LNCaP clone FGC (cell line): Measurements from ENCODE around the gene NPFFR1.
"Not testable (repeated sequence)": the region's sequence is repeated elsewhere in the genome, so short reads cannot be mapped to it uniquely, and the experiment has no call there.

ENCODE experiments used
- DNase-seq: peaks from one replicate; pipeline ENCODE4 v3.0.0-alpha.2; 2011; ENCODE audit warnings: low read depth
- H3K4me3 ChIP-seq: 2 replicates; pipeline ENCODE4 v1.5.1; 2011; ENCODE audit warnings: mild to moderate bottlenecking, low read depth, low read length, control low read depth
- TF ChIP-seq, protein P1 (sequence below): IDR thresholded peaks from 2 replicates; pipeline ENCODE4 v1.5.1; 2012; ENCODE audit warnings: mild to moderate bottlenecking; ENCODE audit not compliant: control insufficient read depth, insufficient read depth; ENCODE audit errors: extremely low read depth

The NPFFR1 gene

DNA sequence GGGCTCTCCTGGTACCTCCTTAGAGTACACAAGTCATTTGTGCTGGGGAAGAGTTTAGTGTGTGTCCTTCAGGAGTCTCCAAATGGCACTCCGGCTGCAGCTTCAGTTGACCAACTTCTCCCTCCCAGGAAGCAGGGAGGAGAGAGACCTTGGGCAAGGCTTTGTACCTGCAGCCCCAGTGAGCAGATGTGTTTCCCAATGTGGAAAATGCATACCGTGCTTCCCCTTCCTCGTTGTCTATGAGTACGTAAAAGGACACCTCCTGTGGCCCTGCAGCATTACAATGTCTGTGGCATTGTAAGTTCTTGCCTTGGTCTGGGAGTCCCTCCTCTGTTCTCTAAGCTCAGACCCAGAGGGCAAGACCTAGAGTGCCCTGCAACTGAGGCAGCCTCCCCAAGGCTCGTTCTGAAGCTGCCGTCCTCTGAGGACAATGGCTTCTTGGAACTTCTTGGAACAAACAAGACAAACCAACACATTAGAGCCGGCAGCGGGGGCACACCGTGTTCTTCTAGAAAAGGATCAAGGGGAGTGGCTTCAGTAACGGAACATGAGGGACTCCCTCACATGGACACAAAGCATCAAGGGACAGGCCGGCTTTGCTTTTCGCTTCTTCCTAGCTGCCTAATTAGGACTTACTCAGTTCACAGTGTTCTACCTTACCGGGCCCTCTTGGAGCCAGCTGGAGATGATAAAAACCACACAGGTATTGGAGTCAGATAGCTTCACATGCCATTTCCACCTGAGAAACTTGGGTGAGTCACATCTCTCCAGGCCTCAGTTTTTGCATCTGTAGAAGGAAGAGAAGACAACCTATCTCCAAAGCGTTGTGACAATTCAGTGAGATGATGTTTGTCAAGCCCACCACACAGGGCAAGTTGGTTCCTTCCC is 29.7 kb downstream of the NPFFR1 start:
- no peak overlapping the region for H3K4me3 ChIP-seq
- TF ChIP-seq, protein P1, sequence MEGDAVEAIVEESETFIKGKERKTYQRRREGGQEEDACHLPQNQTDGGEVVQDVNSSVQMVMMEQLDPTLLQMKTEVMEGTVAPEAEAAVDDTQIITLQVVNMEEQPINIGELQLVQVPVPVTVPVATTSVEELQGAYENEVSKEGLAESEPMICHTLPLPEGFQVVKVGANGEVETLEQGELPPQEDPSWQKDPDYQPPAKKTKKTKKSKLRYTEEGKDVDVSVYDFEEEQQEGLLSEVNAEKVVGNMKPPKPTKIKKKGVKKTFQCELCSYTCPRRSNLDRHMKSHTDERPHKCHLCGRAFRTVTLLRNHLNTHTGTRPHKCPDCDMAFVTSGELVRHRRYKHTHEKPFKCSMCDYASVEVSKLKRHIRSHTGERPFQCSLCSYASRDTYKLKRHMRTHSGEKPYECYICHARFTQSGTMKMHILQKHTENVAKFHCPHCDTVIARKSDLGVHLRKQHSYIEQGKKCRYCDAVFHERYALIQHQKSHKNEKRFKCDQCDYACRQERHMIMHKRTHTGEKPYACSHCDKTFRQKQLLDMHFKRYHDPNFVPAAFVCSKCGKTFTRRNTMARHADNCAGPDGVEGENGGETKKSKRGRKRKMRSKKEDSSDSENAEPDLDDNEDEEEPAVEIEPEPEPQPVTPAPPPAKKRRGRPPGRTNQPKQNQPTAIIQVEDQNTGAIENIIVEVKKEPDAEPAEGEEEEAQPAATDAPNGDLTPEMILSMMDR: no peak
- no peak for DNase-seq

DNA sequence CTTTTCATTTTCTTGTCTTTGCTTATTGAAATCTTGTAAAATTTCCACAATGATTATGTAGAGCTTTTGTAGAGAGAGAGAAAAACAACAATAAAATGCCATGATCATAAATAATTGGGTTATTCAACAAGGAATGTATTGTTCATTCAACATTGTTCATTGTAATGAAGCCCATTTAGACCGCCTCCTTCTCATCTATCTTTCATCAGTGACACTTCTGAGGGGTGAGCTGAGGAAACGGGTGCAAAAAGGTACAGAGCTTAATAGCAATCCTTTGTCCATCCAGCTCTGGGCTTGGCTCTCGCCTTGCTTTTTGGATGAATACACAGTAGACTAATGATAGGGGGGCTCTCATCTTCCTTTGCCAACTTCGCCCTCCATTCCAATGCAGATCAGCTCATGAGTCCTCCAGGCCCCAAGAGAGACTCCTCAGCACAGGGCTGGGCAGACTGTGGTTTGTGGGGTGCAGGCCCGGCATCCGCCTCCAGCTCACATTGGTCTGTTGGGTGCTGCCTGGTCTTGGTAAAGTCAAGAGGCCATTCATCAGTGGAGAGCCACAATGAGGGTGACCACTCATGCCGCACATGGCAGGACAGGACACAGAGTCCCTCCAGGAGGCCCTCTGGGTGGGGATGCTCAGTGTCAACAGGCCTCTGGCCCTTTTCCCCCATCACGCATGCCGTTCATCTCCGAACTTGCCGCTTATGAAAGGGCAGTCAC is 32.7 kb downstream of the NPFFR1 start:
- DNase-seq: no peak
- TF ChIP-seq, protein P1: no peak
- no peak overlapping the region for H3K4me3 ChIP-seq

DNA sequence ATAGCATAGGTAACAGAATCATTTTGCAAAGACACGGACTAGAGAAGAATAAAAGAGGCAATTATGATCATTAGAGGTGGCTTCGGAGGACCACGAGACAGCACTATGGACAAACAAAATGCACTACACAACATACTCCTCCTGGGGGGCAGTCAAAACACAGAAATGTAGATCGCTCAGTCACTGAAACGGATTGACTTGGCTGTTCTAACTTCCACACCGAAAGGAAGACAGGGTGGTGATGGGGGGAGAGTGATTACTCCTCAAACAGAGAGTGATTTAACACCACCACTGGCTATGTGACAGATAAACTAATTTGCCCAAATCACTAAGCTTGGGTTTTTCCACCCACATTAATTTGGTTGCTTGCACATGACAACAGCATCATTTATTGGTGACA is 36.4 kb downstream of the NPFFR1 start:
- DNase-seq: no peak
- H3K4me3 ChIP-seq: no peak overlapping the region
- TF ChIP-seq, protein P1: no peak

DNA sequence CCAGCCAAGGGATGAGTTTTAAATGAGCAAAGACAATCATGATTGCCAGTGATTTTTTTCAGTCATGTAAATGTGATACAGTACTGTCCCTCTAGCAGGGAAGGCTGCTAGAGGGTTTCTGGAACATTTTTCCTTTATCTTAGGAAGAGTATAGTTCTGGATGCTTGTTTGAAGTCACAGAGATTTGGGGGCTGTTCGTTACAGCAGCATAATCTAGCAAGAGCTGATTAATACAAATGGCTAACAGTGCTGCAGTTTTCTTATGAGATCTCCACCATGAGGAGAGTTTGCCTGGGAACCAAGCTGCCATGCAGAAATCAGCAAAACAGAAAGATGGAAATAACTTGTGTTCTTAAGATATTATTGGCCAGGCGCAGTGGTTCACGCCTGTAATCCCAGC is 42.7 kb downstream of the NPFFR1 start:
- no peak for DNase-seq
- H3K4me3 ChIP-seq: no peak overlapping the region
- TF ChIP-seq, protein P1: no peak

DNA sequence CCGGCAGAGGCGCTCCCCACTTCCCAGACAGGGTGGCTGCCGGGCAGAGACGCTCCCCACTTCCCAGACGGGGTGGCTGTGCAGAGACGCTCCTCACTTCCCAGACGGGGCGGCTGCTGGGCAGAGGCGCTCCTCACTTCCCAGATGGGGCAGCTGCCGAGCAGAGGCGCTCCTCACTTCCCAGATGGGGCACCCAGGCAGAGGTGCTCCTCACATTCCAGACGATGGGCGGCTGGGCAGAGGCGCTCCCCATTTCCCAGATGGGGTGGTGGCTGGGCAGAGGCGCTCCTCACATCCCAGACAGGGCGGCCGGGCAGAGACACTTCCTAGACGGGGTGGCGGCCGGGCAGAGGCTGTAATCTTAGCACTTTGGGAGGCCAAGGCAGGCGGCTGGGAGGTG is 43.8 kb downstream of the NPFFR1 start:
- DNase-seq: not testable (repeated sequence)

DNA sequence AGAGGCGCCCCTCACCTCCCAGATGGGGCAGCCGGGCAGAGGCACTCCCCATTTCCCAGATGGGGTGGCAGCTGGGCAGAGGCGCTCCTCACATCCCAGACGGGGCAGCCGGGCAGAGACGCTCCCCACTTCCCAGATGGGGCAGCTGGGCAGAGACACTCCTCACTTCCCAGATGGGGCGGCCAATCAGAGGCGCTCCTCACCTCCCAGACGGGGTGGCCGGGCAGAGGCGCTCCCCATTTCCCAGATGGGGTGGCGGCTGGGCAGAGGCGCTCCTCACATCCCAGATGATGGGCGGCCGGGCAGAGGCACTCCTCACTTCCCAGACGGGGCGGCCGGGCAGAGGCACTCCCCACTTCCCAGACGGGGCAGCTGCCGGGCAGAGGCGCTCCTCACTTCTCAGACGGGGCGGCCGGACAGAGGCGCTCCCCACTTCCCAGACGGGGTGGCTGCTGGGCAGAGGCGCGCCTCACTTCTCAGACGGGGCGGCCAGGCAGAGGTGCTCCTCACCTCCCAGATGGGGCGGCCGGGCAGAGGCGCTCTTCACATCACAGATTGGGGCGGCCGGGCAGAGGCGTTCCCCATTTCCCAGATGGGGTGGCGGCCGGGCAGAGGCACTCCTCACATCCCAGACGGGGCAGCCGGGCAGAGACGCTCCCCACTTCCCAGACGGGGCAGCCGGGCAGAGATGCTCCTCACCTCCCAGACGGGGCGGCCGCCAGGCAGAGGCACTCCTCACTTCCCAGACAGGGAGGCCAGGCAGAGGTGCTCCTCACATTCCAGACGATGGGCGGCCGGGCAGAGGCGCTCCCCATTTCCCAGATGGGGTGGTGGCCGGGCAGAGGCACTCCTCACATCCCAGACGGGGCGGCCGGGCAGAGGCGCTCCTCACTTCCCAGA is 44.5 kb downstream of the NPFFR1 start:
- H3K4me3 ChIP-seq, DNase-seq: not testable (repeated sequence)

More for the DNA sequence above, 43.8 kb downstream of the NPFFR1 start:
- not testable (repeated sequence) for H3K4me3 ChIP-seq

DNA sequence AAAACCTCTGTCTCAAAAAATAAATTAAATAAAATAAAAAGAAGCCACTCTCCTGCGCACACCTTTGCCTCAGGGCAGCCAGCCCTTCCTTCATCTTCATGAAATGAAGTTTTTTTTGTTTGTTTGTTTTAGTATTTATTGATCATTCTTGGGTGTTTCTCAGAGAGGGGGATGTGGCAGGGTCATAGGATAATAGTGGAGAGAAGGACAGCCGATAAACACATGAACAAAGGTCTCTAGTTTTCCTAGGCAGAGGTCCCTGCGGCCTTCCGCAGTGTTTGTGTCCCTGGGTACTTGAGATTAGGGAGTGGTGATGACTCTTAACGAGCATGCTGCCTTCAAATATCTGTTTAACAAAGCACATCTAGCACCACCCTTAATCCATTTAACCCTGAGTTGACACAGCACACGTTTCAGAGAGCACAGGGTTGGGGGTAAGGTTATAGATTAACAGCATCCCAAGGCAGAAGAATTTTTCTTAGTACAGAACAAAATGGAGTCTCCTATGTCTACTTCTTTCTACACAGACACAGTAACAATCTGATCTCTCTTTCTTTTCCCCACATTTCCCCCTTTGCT is 45.8 kb downstream of the NPFFR1 start:
- not testable (repeated sequence) for DNase-seq, H3K4me3 ChIP-seq
